DMS53 treated with DMSO at 0.1 percent for 48 hours (cell line): ENCODE measurements around the gene C19orf18.

Experiments used
- DNase-seq: peaks from one replicate; lab custom pipeline; 2025; ENCODE audit not compliant: unreplicated experiment; lab: John Stamatoyannopoulos, UW

The C19orf18 gene

GRCh38 chr19:57947419-57948134 is 26.8 kb downstream of the C19orf18 start, which contains the start of gene ZNF256:
Gene ZNF256 (minus strand): TSS chr19:57947706. CDS start chr19:57947474, 232 bp downstream.
- peak; percentile 53 for DNase-seq

DNA sequence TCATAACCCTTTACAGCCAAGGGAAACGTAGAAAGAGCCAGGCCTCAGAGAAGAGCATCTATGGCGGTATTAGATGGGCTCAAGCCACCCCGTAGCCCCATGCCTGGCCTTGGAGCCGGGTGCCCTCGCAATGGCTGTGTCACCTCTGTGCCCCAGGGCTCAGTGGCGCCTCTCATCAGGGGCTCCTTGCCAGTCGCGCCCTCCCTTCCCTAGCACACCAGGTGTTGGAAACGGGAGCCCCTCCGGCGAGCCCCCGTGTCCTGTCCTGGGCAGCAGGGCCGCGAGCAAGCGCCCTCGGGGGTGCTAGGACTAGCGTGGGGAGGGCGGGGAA is 27.3 kb downstream of the C19orf18 start:
- DNase-seq = no peak

DNA sequence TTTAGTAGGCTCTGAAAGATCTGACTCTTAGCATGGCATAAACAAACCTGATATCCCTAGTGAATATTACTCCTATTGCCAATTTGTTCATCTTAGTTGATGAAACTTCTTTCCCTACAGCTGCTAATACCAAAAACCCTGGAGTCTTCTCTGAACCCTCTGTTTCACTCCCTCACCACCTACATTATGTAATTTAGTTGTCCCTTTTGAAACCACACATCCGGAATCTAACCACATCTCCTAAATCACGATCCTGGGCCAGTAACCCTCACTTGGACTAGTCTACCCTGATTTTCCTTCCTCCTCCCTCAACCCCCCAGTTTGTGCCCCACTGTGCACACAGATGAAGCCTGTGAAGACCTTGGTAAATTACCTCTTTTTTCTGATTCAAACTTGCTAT is 28.0 kb downstream of the C19orf18 start:
- no peak for DNase-seq

DNA sequence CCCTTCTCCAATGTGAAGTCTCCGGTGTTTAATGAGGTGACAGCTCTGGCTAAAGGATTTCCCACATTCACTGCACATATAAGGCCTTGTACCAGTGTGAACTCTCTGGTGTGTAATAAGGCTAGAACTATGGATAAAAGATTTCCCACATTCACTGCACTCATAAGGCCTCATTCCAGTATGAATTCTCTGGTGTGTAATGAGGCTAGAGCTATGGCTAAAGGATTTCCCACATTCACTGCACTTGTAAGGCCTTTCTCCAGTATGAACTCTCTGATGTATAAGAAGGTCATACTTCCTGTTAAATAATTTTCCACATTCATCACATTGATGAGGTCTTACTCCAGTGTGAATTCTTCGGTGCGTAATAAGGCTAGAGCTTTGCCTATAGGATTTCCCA is 32.7 kb downstream of the C19orf18 start:
- DNase-seq = no peak

- no peak for DNase-seq
Measured at GRCh38 chr19:57935731-57936130, 38.6 kb downstream of the C19orf18 start.

DNA sequence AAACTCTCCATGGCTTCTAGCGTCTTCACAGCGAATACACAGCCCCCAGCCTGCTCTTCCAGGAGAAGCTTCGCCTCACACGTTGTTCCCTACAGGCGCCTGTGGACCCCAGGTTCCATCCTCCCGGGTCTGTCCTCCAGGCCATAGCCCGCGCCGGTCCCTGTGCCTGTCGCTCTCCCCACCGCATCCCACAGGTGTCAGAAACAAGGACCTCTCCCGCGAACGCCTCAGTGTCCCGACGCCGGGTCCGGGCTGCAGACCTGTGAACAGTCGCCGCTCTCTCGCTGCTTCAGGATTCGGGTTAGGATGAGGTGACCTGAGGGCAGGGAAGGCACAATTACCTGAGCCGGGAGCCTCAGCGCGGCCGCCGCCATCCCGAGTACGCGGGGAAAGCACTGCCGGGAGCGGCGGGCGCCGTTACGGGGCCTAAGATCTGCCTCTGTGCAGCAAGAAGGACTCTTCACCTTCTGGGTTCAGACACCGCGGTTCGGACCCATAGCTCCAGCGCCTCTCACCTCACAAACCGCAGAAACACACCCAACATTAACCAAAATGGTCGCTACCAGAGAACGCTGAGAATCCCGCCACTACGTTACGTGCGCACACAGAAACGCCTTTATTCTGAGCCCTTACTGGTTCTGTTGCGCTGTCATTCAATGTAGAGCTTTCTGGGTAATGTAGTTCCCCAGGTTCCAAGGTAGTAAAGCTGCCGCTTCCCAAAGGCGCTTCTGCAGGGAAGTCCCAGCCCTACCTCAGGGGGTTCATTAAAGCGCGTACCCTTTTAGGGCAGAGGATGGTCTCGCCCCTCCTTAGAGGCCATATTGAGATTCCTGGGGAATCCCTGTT is 39.3 kb downstream of the C19orf18 start, which contains the start of gene ZNF418:
ZNF418 (minus strand) TSS at position 583 of the 846 bp plus-strand sequence. CDS start 1,580 bp downstream, outside the sequence.
- DNase-seq = peak; percentile 49

DNA sequence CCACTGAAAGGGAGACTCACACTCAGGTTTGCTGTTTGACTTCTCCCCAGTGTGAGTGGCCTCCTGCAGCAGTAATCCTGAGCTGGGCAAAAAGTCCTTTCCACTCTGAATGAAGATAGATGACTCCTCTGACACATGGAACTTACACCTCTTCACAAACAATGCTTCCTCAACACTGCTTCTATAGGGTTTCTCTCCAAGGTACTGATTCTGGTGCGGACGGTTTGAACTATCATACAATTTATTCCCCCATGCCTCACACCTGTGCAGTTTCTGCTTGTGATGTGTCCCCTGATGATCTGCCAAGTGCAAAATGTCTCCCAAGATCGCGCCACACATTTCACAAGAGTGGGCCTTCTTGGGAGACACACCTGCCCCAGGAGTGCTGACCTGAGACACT is 46.7 kb downstream of the C19orf18 start:
- no peak for DNase-seq

DNA sequence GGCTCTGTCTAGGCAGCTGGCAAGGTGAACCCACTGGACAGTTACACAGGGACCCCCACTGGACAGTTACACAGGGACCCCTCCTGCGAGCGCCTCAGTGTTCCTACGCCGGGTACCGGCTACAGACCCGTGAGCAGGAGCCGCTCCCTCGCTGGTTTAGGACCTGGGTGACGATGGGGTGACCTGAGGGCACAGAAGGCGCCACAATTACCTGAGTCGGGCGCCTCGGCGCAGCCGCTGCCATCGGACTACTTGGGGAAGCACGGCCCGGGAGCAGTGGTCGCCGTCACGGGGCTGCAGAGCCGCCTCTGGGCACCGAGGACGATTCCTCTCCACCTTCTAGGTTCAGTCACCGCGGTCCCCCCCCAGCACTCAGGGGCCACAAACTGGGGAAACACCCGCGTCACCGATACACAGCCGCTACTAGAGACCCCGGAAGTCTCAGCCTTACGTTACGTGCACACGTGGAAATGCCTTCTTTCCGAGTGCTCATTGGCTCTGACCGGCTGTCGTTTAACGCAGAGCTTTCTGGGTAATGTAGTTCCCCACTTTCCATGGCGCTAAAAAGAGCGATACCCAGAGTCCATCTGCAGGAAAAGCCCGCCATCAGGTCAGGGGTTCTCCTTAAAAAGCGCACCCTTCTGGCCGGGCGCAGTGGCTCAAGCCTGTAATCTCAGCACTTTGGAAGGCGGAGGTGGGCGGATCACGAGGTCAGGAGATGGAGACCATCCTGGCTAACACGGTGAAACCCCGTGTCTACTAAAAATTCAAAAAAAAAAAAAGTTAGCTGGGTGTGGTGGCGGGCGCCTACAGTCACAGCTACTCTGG is 58.0 kb downstream of the C19orf18 start, which contains the start of gene ZNF417:
ZNF417 (minus strand) TSS at position 425 of the 828 bp plus-strand sequence; CDS start at position 244, 181 bp downstream.
- DNase-seq = peak; percentile 95

DNA sequence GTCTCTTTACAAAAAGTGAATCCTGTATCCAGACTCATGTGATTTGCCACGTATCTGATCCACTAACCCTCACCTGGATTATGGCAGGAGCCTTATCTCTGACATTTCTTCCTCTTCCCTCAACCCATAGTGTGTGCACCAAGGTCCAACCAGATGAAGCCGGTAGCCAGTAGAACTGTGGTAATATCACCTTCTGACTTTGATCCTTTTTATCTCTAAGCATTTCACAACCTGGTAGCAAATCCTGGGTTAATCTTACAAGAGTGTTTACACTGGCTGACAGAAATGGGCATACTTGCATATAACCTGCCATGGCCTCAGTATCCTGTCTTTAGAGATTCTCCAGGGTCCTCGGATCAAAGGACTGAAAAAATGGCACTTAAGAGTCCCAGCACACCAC is 59.8 kb downstream of the C19orf18 start:
- DNase-seq = no peak
